GM19395 (cell line): ENCODE measurements around the gene SLC25A36.
A peak's percentile ranks its signal among the peaks of the same experiment; 100 is the strongest.
"Not testable (repeated sequence)": the region's sequence is repeated elsewhere in the genome, so short reads cannot be mapped to it uniquely, and the experiment has no call there.

Source experiments
- ATAC-seq: cut with Tn5 transposase; IDR thresholded peaks from one replicate; pipeline ENCODE4 v1.9.1; 2021; ENCODE audit warnings: mild to moderate bottlenecking, moderate library complexity; ENCODE audit not compliant: unreplicated experiment

SLC25A36 gene

GRCh38 chr3:140994316-140994715 lies 52.7 kb downstream of the SLC25A36 start:
- ATAC-seq, result no peak

- ATAC-seq, result not testable (repeated sequence)
Measured at GRCh38 chr3:140994861-140995260, 53.2 kb downstream of the SLC25A36 start.

- ATAC-seq, result no peak
Measured at GRCh38 chr3:140995881-140996280, 54.2 kb downstream of the SLC25A36 start.

GRCh38 chr3:141000027-141000663 lies 58.5 kb downstream of the SLC25A36 start:
- peak; percentile 68 for ATAC-seq

- no peak for ATAC-seq
Measured at GRCh38 chr3:141000686-141001085, 59.0 kb downstream of the SLC25A36 start.

GRCh38 chr3:141006344-141006743 lies 64.7 kb downstream of the SLC25A36 start:
- ATAC-seq, result no peak

GRCh38 chr3:141009496-141009895 lies 67.9 kb downstream of the SLC25A36 start:
- ATAC-seq, result no peak

GRCh38 chr3:141011232-141011996 lies 69.8 kb downstream of the SLC25A36 start:
- peak; percentile 84 for ATAC-seq

- ATAC-seq, result peak; percentile 14
Measured at GRCh38 chr3:141011997-141012262, 70.3 kb downstream of the SLC25A36 start.

GRCh38 chr3:141012571-141012970 lies 70.9 kb downstream of the SLC25A36 start:
- no peak for ATAC-seq

- ATAC-seq, result no peak
Measured at GRCh38 chr3:141015481-141015880, 73.8 kb downstream of the SLC25A36 start.

GRCh38 chr3:141017366-141018322 lies 76.0 kb downstream of the SLC25A36 start:
- not testable (repeated sequence) for ATAC-seq

- no peak for ATAC-seq
Measured at GRCh38 chr3:141019244-141019643, 77.6 kb downstream of the SLC25A36 start.

- ATAC-seq, result no peak
Measured at GRCh38 chr3:141020143-141020830, 78.7 kb downstream of the SLC25A36 start.

GRCh38 chr3:141021261-141021660 lies 79.6 kb downstream of the SLC25A36 start:
- no peak for ATAC-seq
